ENCODE results near the gene ANXA3. TPM values are rescaled to one million over a fixed set of nuclear protein-coding genes. Genes with fewer than 3 reads are reported as not detected.

The ANXA3 gene
- total RNA-seq, 2 experiments from 2014 or later, result not detected

GRCh38 chr4:78659665-78660064, 108.1 kb downstream of the ANXA3 start:
- Mint-ChIP-seq H3K4me3 (no peak overlapping the region), H3K36me3 (no peaks in the 10 kb centered on the region), H3K27me3 (peaks cover 2% of the 10 kb centered on the region), H3K4me1 (ENCODE audit: low read depth) (peaks cover 34% of the 10 kb centered on the region), H3K27ac (no peak overlapping the region), H3K9me3 (no peaks in the 10 kb centered on the region)
- ChIA-PET CTCF (no interaction called here), POLR2A (no interaction called here)
- DNase-seq, result no peak
- intact Hi-C loops (cut with micrococcal nuclease), result loop anchor here (5.0 to 10.0 kb wide), 4 partner anchors 278 to 1515 kb away; partner anchors contain the start of genes ANTXR2 and PAQR3

Other genes starting within 250 kb of the ANXA3 start
- gene BMP2K, start 224.6 kb downstream of the ANXA3 start, total RNA-seq, result 10 to 100 TPM in 1 of 2 experiments, 1 to 10 TPM in 1; 9.6 to 11.0 TPM